ENCODE results near the gene MACC1.
"Not testable (repeated sequence)": the region's sequence is repeated elsewhere in the genome, so short reads cannot be mapped to it uniquely, and the experiment has no call there.

The MACC1 gene

GRCh38 chr7:20207811-20208210 is 9.4 kb downstream of the MACC1 start:
- not testable (repeated sequence) for DNase-seq, ATAC-seq

- ATAC-seq (no peak), DNase-seq (no peak)
These were observed 10.9 kb downstream of the MACC1 start for GRCh38 chr7:20206104-20206896.

DNA sequence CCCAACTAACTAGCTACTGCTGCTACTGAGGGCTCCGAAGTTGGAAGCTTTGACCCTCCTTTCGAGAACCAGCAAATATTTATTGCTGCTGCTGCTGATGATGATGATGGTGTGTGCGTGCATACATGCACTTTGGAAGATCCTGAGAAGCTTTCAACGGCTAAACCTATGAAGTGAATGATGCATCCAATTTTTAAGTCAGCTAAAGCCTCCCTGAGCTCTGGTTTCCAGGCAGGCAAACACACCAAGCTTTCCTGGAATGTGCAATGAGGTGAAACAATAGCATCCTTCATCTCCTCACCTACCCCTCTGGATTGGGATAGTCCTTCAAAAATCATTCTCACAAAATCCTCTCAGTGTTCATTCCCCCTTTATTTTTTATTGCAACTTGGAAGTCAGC is 13.9 kb downstream of the MACC1 start:
- ATAC-seq = no peak

GRCh38 chr7:20201380-20201779 is 15.8 kb downstream of the MACC1 start:
- DNase-seq = no peak
- ATAC-seq = no peak

More for the DNA sequence above, 13.9 kb downstream of the MACC1 start:
- no peak for DNase-seq

DNA sequence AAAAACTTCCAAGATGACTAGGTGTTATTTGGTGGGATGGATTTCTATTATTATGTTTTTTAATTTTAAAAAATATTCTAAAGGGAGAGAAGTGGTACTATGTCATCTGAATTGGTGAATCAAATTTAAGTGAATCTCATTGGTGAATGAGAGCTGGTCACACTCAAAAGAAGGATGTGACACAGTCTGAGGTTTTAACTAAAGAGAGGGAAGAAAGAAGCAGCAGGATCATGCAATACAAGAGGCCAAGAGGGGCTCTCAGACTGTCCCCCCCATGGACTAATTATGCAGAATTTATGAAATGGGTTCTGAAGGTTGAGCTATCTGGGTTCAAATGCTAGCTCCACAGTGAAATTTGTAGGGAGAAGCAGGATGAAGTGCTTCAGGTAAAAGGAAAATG is 16.2 kb downstream of the MACC1 start:
- DNase-seq (no peak), ATAC-seq (no peak)

DNA sequence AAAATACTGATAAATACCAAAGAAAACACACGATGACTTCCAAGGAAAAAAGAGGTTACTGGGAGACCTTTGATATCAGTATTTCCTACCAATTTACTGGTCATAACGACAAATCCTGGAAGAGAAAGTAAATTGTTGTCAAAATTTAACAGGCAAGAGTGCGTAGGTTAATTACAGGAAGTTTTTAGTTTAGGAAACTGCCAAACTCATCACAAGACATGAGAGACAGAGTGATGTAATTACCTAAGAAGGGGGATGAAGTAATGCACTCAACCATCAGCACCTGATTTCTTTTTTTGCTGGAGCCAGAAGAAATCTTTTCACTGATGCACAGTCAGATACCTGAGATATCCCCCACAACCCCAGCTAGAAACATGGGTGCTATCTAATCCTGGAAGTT is 16.8 kb downstream of the MACC1 start:
- ATAC-seq (no peak), DNase-seq (no peak)

- DNase-seq (peak; percentile 16), ATAC-seq (peak; percentile 40)
These were observed 18.0 kb downstream of the MACC1 start for GRCh38 chr7:20199015-20199737.

DNA sequence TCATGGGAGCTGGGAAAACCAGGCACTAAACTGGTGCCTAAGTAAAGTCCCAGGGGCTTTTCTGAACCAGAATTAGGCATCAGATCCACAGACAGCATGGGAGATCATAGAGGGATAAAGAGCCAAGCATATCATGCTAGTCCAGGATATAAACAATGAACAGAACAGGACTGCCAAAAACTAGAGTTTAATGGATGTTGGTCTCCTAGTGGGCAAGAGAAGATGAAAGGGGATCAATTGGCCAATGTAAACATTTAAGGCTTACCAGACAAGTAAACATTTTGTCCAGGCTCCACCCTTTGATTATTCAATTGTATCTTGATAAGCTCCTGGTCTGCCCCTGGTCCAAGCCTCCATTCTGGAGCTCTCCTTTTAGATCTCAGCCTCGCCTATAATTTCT is 18.9 kb downstream of the MACC1 start:
- ATAC-seq (no peak), DNase-seq (no peak)

- DNase-seq (no peak), ATAC-seq (no peak)
These were observed 19.3 kb downstream of the MACC1 start for GRCh38 chr7:20197837-20198236.

- DNase-seq (no peak), ATAC-seq (no peak)
These were observed 19.9 kb downstream of the MACC1 start for GRCh38 chr7:20197125-20197748.

- ATAC-seq = no peak
These were observed 22.7 kb downstream of the MACC1 start for GRCh38 chr7:20194343-20194995.

DNA sequence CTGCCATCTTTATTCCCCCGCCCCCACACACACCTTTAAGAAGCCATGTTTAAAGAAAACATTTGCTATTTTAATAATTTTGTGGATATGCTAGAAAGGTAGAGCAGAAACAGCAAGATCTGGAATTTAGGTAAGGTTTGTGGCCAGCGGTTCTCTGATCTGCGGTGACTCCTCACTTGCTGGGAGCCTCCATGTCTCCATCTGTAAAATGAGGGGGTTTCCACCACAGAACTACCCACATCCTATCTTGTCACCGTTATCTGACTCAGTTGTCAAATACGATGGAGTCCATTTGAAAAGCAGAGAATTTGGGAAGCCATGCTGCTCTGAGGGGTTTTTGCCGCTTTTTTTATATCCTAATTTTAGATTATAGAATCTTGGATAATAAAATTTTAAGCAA is 23.3 kb downstream of the MACC1 start:
- DNase-seq (no peak), ATAC-seq (no peak)

More at GRCh38 chr7:20194343-20194995, 22.7 kb downstream of the MACC1 start:
- DNase-seq = no peak

- DNase-seq (no peak), ATAC-seq (no peak)
These were observed 23.9 kb downstream of the MACC1 start for GRCh38 chr7:20193242-20193777.

DNA sequence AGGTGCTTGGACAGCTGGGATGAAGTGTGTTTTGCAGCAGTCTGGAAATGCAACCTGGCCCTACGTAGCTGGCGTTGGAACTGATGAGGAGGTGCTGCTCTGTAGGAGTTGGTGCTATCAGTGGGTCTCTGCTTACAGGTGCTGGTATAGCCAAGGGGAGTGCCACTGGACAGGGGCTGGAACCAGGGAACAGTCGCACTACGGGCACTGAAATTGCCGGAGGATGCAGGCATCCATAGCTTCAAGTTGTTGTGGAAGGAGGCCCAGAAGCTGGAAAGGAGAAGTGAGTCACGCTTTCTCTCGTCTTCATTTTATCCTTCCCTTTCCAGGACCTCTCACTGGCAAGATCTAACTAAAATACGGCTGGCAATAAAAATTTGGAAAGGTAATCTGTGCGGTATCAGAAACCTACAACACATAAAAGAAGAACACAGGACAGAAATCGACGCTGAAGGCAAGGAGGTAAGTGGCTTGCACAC is 25.8 kb downstream of the MACC1 start:
- ATAC-seq (no peak), DNase-seq (no peak)

GRCh38 chr7:20190560-20191390 is 26.4 kb downstream of the MACC1 start:
- no peak for ATAC-seq
- DNase-seq = no peak

DNA sequence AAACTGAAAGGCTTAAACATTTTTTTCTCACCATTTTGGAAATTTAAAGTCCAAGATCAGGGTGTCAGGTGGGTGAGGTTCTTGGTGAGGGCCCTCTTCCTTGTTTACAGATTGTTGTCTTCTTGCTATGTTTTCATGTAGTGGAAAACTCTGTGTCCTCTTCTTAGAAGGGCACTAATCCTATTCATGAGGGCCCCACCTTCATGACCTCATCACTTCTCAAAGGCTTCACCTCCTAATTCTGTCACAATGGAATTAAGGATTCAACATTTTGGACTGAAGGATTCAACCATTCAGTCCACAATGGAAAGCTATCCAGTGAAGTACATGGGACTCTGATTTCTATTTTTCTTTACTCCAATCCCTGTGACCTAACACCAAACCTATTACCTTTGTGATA is 27.3 kb downstream of the MACC1 start:
- ATAC-seq = no peak

DNA sequence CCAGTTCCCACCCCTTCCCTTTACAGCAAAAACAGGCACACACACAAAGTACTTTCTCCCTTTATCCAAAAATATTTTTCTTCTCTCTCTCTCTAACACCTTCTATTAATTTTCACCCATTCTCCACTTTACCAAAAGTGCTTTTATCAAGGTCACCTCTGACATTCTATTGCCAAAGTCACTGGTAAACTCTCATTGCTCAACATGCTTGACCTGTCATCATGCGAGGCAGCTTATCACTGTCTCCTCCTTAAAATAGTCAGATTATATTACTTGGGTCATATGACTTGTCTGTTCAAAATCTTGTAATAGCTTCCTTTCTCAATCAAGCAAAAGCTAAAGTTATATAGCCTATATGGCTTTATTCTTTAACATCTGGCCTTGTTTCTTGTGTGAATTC is 28.6 kb downstream of the MACC1 start:
- no peak for ATAC-seq
- no peak for DNase-seq

More for the DNA sequence above, 27.3 kb downstream of the MACC1 start:
- DNase-seq = no peak

DNA sequence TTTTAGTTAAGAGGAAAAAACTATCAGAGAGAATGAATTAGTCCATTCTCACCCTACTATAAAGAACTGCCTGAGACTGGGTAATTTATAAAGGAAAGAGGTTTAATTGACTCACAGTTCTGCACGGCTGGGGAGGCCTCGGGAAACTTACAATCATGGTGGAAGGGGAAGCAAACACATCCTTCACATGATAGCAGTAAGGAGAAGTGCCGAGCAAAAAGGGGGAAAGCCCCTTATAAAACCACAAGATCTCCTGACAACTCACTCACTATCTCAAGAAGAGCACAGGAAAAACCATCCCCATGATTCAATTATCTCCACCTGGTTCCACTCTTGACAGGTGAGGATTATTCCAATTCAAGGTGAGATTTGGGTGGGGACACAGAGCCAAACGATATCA is 29.3 kb downstream of the MACC1 start:
- not testable (repeated sequence) for DNase-seq, ATAC-seq

- ATAC-seq (no peak), DNase-seq (no peak)
These were observed 31.2 kb downstream of the MACC1 start for GRCh38 chr7:20185988-20186387.

DNA sequence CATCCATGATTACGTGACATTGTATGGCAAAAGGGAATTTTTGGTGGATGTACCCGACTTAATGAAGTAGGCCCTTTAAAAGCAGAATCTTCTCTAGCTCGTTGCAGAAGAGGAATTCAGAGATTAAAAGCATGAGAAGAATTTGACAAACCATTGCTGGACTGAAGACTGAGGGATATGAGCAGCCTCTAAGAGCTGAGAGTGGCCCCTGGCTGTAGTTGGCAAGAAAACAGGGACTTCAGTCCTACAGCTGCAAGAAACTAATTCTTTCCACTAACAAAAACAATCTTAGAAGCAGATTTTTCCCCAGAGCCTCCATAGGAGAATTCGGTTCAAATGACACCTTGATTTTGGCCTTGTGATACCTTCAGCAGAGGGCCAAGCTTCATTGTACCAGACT is 34.1 kb downstream of the MACC1 start:
- ATAC-seq (no peak), DNase-seq (no peak)

DNA sequence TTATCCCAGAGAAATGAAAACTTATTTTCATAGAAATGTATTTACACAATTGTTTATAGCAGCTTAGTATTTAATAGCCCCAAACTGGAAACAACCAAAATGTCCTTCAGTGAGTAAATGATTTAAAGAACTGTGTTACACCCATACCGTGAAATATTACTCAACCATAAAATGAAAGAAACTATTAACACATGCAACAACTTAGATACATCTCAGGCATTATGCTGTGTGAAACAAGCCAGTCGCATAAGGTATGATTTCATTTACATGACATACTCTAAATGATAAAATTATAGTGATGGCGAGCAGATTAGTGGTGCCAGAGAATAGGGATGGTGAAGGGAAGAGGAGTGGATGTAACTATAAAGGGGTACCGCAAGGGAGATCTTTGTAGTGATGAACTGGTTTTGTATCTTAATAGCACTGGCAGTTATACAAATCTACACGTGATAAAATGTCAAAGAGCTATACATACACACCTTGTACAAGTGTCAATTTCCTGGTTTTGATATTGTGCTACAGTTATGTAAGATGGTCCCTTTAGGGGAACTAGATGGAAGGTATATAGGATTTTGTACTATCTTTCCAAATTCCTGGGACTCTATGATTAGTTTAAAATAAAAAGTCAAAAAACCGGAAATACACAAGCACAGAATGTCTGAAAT is 40.5 kb downstream of the MACC1 start:
- ATAC-seq (no peak), DNase-seq (no peak)

All from stimulated activated naive CD8-positive, alpha-beta T cell treated with anti-CD3 and anti-CD28 coated beads, Interleukin-15, Interleukin-2, amounts not matched to agents 100 U/mL and 50 U/mL, for 24 hours (primary cell).